Measurements from ENCODE around the gene PPP1R8.

- TF ChIP-seq CTCF (IDR thresholded peaks at IDR 0.05) (no peak), POLR2A (IDR thresholded peaks at IDR 0.05) (no peak), EP300 (IDR thresholded peaks at IDR 0.05) (no peak)
These were observed 19.4 kb downstream of the PPP1R8 start for GRCh38 chr1:27849951-27850350.
